ENCODE measurements around the gene MARCKS.

Gene MARCKS

GRCh38 chr6:113856625-113857555 lies at the start of gene MARCKS:
MARCKS (plus strand) TSS chr6:113857345; CDS start chr6:113857746, 401 bp downstream.
- Histone ChIP-seq H3K9ac (ENCODE audit: low read depth, low read length) (peak within 1 kb of the TSS; percentile 97), H3K4me3 (ENCODE audit: low read depth, low read length) (peak within 1 kb of the TSS; percentile 99), H3K27me3 (ENCODE audit: control insufficient read depth, insufficient read depth, low read length) (peaks cover 45% of the 10 kb centered on the region), H3K9me3 (ENCODE audit: control insufficient read depth, insufficient read depth, low read length) (no peaks in the 10 kb centered on the region), H3K4me1 (ENCODE audit: control insufficient read depth, insufficient read depth, low read length) (peaks cover 2% of the 10 kb centered on the region), H3K36me3 (ENCODE audit: control insufficient read depth, insufficient read depth, low read length) (no peaks in the 10 kb centered on the region)

- no peak overlapping the region for H3K9ac ChIP-seq (ENCODE audit: low read depth, low read length)
- no peaks in the 10 kb centered on the region for H3K4me1 ChIP-seq (ENCODE audit: control insufficient read depth, insufficient read depth, low read length)
- H3K4me3 ChIP-seq (ENCODE audit: low read depth, low read length), result no peak overlapping the region
- H3K9me3 ChIP-seq (ENCODE audit: control insufficient read depth, insufficient read depth, low read length), result no peaks in the 10 kb centered on the region
- no peaks in the 10 kb centered on the region for H3K36me3 ChIP-seq (ENCODE audit: control insufficient read depth, insufficient read depth, low read length)
- no peaks in the 10 kb centered on the region for H3K27me3 ChIP-seq (ENCODE audit: control insufficient read depth, insufficient read depth, low read length)
Measured at GRCh38 chr6:113809826-113810225, 47.3 kb upstream of the MARCKS start.

GRCh38 chr6:113813142-113813541 lies 44.0 kb upstream of the MARCKS start:
- Histone ChIP-seq H3K27me3 (ENCODE audit: control insufficient read depth, insufficient read depth, low read length) (no peaks in the 10 kb centered on the region), H3K36me3 (ENCODE audit: control insufficient read depth, insufficient read depth, low read length) (no peaks in the 10 kb centered on the region), H3K9ac (ENCODE audit: low read depth, low read length) (no peak overlapping the region), H3K9me3 (ENCODE audit: control insufficient read depth, insufficient read depth, low read length) (no peaks in the 10 kb centered on the region), H3K4me3 (ENCODE audit: low read depth, low read length) (no peak overlapping the region), H3K4me1 (ENCODE audit: control insufficient read depth, insufficient read depth, low read length) (no peaks in the 10 kb centered on the region)

- Histone ChIP-seq H3K4me3 (ENCODE audit: low read depth, low read length) (no peak overlapping the region), H3K4me1 (ENCODE audit: control insufficient read depth, insufficient read depth, low read length) (no peaks in the 10 kb centered on the region), H3K27me3 (ENCODE audit: control insufficient read depth, insufficient read depth, low read length) (no peaks in the 10 kb centered on the region), H3K36me3 (ENCODE audit: control insufficient read depth, insufficient read depth, low read length) (no peaks in the 10 kb centered on the region), H3K9me3 (ENCODE audit: control insufficient read depth, insufficient read depth, low read length) (no peaks in the 10 kb centered on the region), H3K9ac (ENCODE audit: low read depth, low read length) (no peak overlapping the region)
Measured at GRCh38 chr6:113818578-113818977, 38.6 kb upstream of the MARCKS start.

- Histone ChIP-seq H3K9me3 (ENCODE audit: control insufficient read depth, insufficient read depth, low read length) (no peaks in the 10 kb centered on the region), H3K27me3 (ENCODE audit: control insufficient read depth, insufficient read depth, low read length) (no peaks in the 10 kb centered on the region), H3K9ac (ENCODE audit: low read depth, low read length) (no peak overlapping the region), H3K36me3 (ENCODE audit: control insufficient read depth, insufficient read depth, low read length) (no peaks in the 10 kb centered on the region), H3K4me3 (ENCODE audit: low read depth, low read length) (no peak overlapping the region), H3K4me1 (ENCODE audit: control insufficient read depth, insufficient read depth, low read length) (no peaks in the 10 kb centered on the region)
Measured at GRCh38 chr6:113819169-113819830, 37.8 kb upstream of the MARCKS start.

GRCh38 chr6:113820761-113821160 lies 36.4 kb upstream of the MARCKS start:
- Histone ChIP-seq H3K36me3 (ENCODE audit: control insufficient read depth, insufficient read depth, low read length) (no peaks in the 10 kb centered on the region), H3K9ac (ENCODE audit: low read depth, low read length) (no peak overlapping the region), H3K27me3 (ENCODE audit: control insufficient read depth, insufficient read depth, low read length) (no peaks in the 10 kb centered on the region), H3K4me1 (ENCODE audit: control insufficient read depth, insufficient read depth, low read length) (no peaks in the 10 kb centered on the region), H3K9me3 (ENCODE audit: control insufficient read depth, insufficient read depth, low read length) (no peaks in the 10 kb centered on the region), H3K4me3 (ENCODE audit: low read depth, low read length) (no peak overlapping the region)

GRCh38 chr6:113821445-113821844 lies 35.7 kb upstream of the MARCKS start:
- Histone ChIP-seq H3K27me3 (ENCODE audit: control insufficient read depth, insufficient read depth, low read length) (no peaks in the 10 kb centered on the region), H3K9ac (ENCODE audit: low read depth, low read length) (no peak overlapping the region), H3K36me3 (ENCODE audit: control insufficient read depth, insufficient read depth, low read length) (no peaks in the 10 kb centered on the region), H3K9me3 (ENCODE audit: control insufficient read depth, insufficient read depth, low read length) (no peaks in the 10 kb centered on the region), H3K4me3 (ENCODE audit: low read depth, low read length) (no peak overlapping the region), H3K4me1 (ENCODE audit: control insufficient read depth, insufficient read depth, low read length) (no peaks in the 10 kb centered on the region)

- no peaks in the 10 kb centered on the region for H3K9me3 ChIP-seq (ENCODE audit: control insufficient read depth, insufficient read depth, low read length)
- no peaks in the 10 kb centered on the region for H3K4me1 ChIP-seq (ENCODE audit: control insufficient read depth, insufficient read depth, low read length)
- H3K4me3 ChIP-seq (ENCODE audit: low read depth, low read length), result no peak overlapping the region
- no peaks in the 10 kb centered on the region for H3K36me3 ChIP-seq (ENCODE audit: control insufficient read depth, insufficient read depth, low read length)
- no peak overlapping the region for H3K9ac ChIP-seq (ENCODE audit: low read depth, low read length)
- H3K27me3 ChIP-seq (ENCODE audit: control insufficient read depth, insufficient read depth, low read length), result no peaks in the 10 kb centered on the region
Measured at GRCh38 chr6:113823916-113824315, 33.2 kb upstream of the MARCKS start.

- no peaks in the 10 kb centered on the region for H3K36me3 ChIP-seq (ENCODE audit: control insufficient read depth, insufficient read depth, low read length)
- H3K9ac ChIP-seq (ENCODE audit: low read depth, low read length), result no peak overlapping the region
- no peak overlapping the region for H3K4me3 ChIP-seq (ENCODE audit: low read depth, low read length)
- H3K27me3 ChIP-seq (ENCODE audit: control insufficient read depth, insufficient read depth, low read length), result no peaks in the 10 kb centered on the region
- H3K9me3 ChIP-seq (ENCODE audit: control insufficient read depth, insufficient read depth, low read length), result no peaks in the 10 kb centered on the region
- no peaks in the 10 kb centered on the region for H3K4me1 ChIP-seq (ENCODE audit: control insufficient read depth, insufficient read depth, low read length)
Measured at GRCh38 chr6:113824411-113824810, 32.7 kb upstream of the MARCKS start.

- H3K4me1 ChIP-seq (ENCODE audit: control insufficient read depth, insufficient read depth, low read length), result no peaks in the 10 kb centered on the region
- no peak overlapping the region for H3K4me3 ChIP-seq (ENCODE audit: low read depth, low read length)
- H3K27me3 ChIP-seq (ENCODE audit: control insufficient read depth, insufficient read depth, low read length), result no peaks in the 10 kb centered on the region
- H3K9ac ChIP-seq (ENCODE audit: low read depth, low read length), result no peak overlapping the region
- H3K36me3 ChIP-seq (ENCODE audit: control insufficient read depth, insufficient read depth, low read length), result no peaks in the 10 kb centered on the region
- no peaks in the 10 kb centered on the region for H3K9me3 ChIP-seq (ENCODE audit: control insufficient read depth, insufficient read depth, low read length)
Measured at GRCh38 chr6:113824866-113825265, 32.3 kb upstream of the MARCKS start.

- H3K4me3 ChIP-seq (ENCODE audit: low read depth, low read length), result no peak overlapping the region
- H3K4me1 ChIP-seq (ENCODE audit: control insufficient read depth, insufficient read depth, low read length), result no peaks in the 10 kb centered on the region
- no peaks in the 10 kb centered on the region for H3K9me3 ChIP-seq (ENCODE audit: control insufficient read depth, insufficient read depth, low read length)
- H3K27me3 ChIP-seq (ENCODE audit: control insufficient read depth, insufficient read depth, low read length), result no peaks in the 10 kb centered on the region
- no peaks in the 10 kb centered on the region for H3K36me3 ChIP-seq (ENCODE audit: control insufficient read depth, insufficient read depth, low read length)
- H3K9ac ChIP-seq (ENCODE audit: low read depth, low read length), result no peak overlapping the region
Measured at GRCh38 chr6:113825781-113826180, 31.4 kb upstream of the MARCKS start.

All from iPS-15b (cell line).